ENCODE results near the gene ZNF567. TPM values are rescaled to one million over a fixed set of nuclear protein-coding genes. Genes with fewer than 3 reads are reported as not detected.

The ZNF567 gene
- 16.3 and 19.0 TPM in 2 replicates for polyA plus RNA-seq (2011; rRNA removed)
- 3.6 and 3.7 TPM in 2 replicates for polyA plus RNA-seq (2012; cell fraction: cytosol; rRNA removed)
- 2.3 and 4.1 TPM in 2 replicates for polyA plus RNA-seq (2012; cell fraction: nucleus; rRNA removed)
- polyA plus RNA-seq (2017; fragmentation: RNase III; extraction: RNeasy Plus Mini Kit Qiagen cat#74134 plus additional on column Dnase treatment) = 7.9 to 8.9 TPM (median 8.7 TPM) in 3 replicates
- polyA minus RNA-seq (2011; rRNA and poly(A)+ RNA removed) = 7.3 and 7.5 TPM in 2 replicates

GRCh38 chr19:36687214-36688056 lies at the start of gene ZNF567:
TSS of gene ZNF567 (plus strand) at chr19:36687612. CDS start at chr19:36694868, 7,256 bp downstream.
- H3K4me3 ChIP-seq = peak within 1 kb of the TSS; percentile 66
- H3K4me2 ChIP-seq = peak within 1 kb of the TSS; percentile 78
- peak within 1 kb of the TSS; percentile 72 to 88 for H3K27ac ChIP-seq
- 2% methylated on average over 69 of the region's 69 CpGs for WGBS (ENCODE audit: missing lambda C conversion rate)
- CTCF ChIA-PET = interaction anchor here (0.6 to 0.7 kb wide), 2 partner anchors 48 to 309 kb away, joined by 3 read pairs; partner anchors contain the start of gene ZFP14
- peaks cover 82% of the 10 kb centered on the region for H3K9me3 ChIP-seq
- peak; percentile 99 for DNase-seq (ENCODE audit: low read depth in 1 of 2, low spot score in 1 of 2)
- POLR2A ChIA-PET = interaction anchor here (0.7 to 2.0 kb wide), 4 partner anchors 21 to 473 kb away, joined by 3 to 11 read pairs (median 4); partner anchors contain the start of genes ZFP14, ZNF146, ZNF461 and ZNF529
- peak; percentile 99 for FAIRE-seq
- peaks cover 4% of the 10 kb centered on the region; the same call in 1 of the 3 replicates for H3K4me1 ChIP-seq
- ATAC-seq = peak; percentile 96 to 97
- TF ChIP-seq SREBF2 (IDR thresholded peaks at IDR 0.05) (no peak), ATOH8 (CRISPR knock-in tag; IDR thresholded peaks at IDR 0.05; ENCODE audit: low read depth) (peak; percentile 29; the same call in 1 of the 2 replicates), MYC (IDR thresholded peaks at IDR 0.05; ENCODE audit: borderline replicate concordance, low read length) (peak; percentile 79; the same call in 1 of the 2 replicates), HDAC2 (IDR thresholded peaks at IDR 0.05) (no peak), JUN (IDR thresholded peaks at IDR 0.05) (peak; percentile 88 to 95), BHLHE40 (IDR thresholded peaks at IDR 0.05; ENCODE audit: low read depth, low read length) (no peak), ZC3H11A (IDR thresholded peaks at IDR 0.05) (no peak), HMGXB4 (CRISPR knock-in tag; IDR thresholded peaks at IDR 0.05; ENCODE audit: borderline replicate concordance) (no peak), MAZ (IDR thresholded peaks at IDR 0.05; ENCODE audit: borderline replicate concordance, low read depth, low read length) (no peak), HEYL (CRISPR knock-in tag; IDR thresholded peaks at IDR 0.05) (no peak), GATA3 (IDR thresholded peaks at IDR 0.05; ENCODE audit: borderline replicate concordance) (no peak), SMC3 (IDR thresholded peaks at IDR 0.05) (0 out of 3 replicates have a peak, but pooled peaks have one; percentile 9), NR3C1 (IDR thresholded peaks at IDR 0.05) (no peak), POLR2A (IDR thresholded peaks at IDR 0.05; ENCODE audit: low read length) (peak; percentile 93), FOSB (CRISPR knock-in tag; IDR thresholded peaks at IDR 0.05) (no peak), CEBPB (IDR thresholded peaks at IDR 0.05) (no peak), HOXB13 (CRISPR knock-in tag; IDR thresholded peaks at IDR 0.05; ENCODE audit: low read depth) (peak; percentile 48; the same call in 1 of the 2 replicates), CHD4 (IDR thresholded peaks at IDR 0.05; ENCODE audit: borderline replicate concordance) (no peak), TP53 (CRISPR knock-in tag; IDR thresholded peaks at IDR 0.05) (peak; percentile 84; the same call in 1 of the 2 replicates), CHD2 (IDR thresholded peaks at IDR 0.05; ENCODE audit: low read length, partially characterized antibody) (no peak), ESRRA (IDR thresholded peaks at IDR 0.05; ENCODE audit: borderline replicate concordance, low read length) (no peak), RFX5 (IDR thresholded peaks at IDR 0.05) (no peak), POLR2AphosphoS2 (conservative IDR thresholded peaks at IDR 0.05; ENCODE audit: low read length) (no peak), EHF (CRISPR knock-in tag; IDR thresholded peaks at IDR 0.05) (peak; percentile 78; the same call in 1 of the 2 replicates), PBX3 (IDR thresholded peaks at IDR 0.05) (no peak), PHF8 (IDR thresholded peaks at IDR 0.05; ENCODE audit: borderline replicate concordance, low read depth) (peak; percentile 58)
- TF ChIP-seq, protein P1, sequence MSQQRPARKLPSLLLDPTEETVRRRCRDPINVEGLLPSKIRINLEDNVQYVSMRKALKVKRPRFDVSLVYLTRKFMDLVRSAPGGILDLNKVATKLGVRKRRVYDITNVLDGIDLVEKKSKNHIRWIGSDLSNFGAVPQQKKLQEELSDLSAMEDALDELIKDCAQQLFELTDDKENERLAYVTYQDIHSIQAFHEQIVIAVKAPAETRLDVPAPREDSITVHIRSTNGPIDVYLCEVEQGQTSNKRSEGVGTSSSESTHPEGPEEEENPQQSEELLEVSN (IDR thresholded peaks at IDR 0.05; ENCODE audit: borderline replicate concordance, low read depth) = peak; percentile 79
- TF ChIP-seq, protein P2, sequence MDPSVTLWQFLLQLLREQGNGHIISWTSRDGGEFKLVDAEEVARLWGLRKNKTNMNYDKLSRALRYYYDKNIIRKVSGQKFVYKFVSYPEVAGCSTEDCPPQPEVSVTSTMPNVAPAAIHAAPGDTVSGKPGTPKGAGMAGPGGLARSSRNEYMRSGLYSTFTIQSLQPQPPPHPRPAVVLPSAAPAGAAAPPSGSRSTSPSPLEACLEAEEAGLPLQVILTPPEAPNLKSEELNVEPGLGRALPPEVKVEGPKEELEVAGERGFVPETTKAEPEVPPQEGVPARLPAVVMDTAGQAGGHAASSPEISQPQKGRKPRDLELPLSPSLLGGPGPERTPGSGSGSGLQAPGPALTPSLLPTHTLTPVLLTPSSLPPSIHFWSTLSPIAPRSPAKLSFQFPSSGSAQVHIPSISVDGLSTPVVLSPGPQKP (IDR thresholded peaks at IDR 0.05; ENCODE audit: low read depth, low read length) = no peak
- TF ChIP-seq, protein P3, sequence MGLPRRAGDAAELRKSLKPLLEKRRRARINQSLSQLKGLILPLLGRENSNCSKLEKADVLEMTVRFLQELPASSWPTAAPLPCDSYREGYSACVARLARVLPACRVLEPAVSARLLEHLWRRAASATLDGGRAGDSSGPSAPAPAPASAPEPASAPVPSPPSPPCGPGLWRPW (IDR thresholded peaks at IDR 0.05) = no peak
- TF ChIP-seq, protein P4, sequence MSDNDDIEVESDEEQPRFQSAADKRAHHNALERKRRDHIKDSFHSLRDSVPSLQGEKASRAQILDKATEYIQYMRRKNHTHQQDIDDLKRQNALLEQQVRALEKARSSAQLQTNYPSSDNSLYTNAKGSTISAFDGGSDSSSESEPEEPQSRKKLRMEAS (IDR thresholded peaks at IDR 0.05) = peak; percentile 93
- TF ChIP-seq, protein P5, sequence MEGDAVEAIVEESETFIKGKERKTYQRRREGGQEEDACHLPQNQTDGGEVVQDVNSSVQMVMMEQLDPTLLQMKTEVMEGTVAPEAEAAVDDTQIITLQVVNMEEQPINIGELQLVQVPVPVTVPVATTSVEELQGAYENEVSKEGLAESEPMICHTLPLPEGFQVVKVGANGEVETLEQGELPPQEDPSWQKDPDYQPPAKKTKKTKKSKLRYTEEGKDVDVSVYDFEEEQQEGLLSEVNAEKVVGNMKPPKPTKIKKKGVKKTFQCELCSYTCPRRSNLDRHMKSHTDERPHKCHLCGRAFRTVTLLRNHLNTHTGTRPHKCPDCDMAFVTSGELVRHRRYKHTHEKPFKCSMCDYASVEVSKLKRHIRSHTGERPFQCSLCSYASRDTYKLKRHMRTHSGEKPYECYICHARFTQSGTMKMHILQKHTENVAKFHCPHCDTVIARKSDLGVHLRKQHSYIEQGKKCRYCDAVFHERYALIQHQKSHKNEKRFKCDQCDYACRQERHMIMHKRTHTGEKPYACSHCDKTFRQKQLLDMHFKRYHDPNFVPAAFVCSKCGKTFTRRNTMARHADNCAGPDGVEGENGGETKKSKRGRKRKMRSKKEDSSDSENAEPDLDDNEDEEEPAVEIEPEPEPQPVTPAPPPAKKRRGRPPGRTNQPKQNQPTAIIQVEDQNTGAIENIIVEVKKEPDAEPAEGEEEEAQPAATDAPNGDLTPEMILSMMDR (IDR thresholded peaks at IDR 0.05) = no peak

Measured in A549 (cell line).